ENCODE results near the gene DCHS2.

Gene DCHS2

DNA sequence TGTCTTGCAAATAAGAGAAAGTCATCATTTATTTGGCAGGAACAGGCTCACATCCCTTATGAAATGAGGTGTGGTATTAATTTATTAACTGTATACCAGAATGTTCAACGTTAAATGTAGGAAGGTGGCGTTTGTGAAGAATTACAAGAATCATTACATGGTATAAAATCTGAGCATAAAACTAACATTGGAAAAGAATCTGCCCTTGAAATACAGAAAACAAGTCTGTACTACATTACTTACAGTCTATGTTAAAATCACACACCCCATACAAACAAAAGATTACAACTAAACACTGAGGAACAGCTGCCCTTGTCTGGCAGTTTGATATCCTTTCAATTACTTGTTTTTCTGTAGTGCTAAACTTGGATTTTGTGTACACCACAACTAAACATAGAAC is 131.1 kb downstream of the DCHS2 start:
- Histone ChIP-seq H3K4me1 (ENCODE audit: insufficient read depth, low read length) (peaks cover 26% of the 10 kb centered on the region), H3K9ac (ENCODE audit: low read depth, low read length) (no peak overlapping the region), H3K4me2 (ENCODE audit: insufficient read depth, low read length) (peak overlapping the region; percentile 45; the same call in 1 of the 2 replicates), H3K27ac (ENCODE audit: low read length) (no peak overlapping the region), H3K36me3 (ENCODE audit: insufficient read depth, low read length) (no peaks in the 10 kb centered on the region), H4K20me1 (ENCODE audit: insufficient read depth, low read length) (no peaks in the 10 kb centered on the region), H3K79me2 (ENCODE audit: insufficient read depth, low read length) (no peaks in the 10 kb centered on the region), H2AFZ (ENCODE audit: low read depth, low read length) (no peak overlapping the region), H3K4me3 (ENCODE audit: low read depth in 1 of 2, low read length in 2 of 2) (no peak overlapping the region), H3K27me3 (ENCODE audit: insufficient read depth, low read length, poor library complexity) (no peaks in the 10 kb centered on the region), H3K9me3 (ENCODE audit: insufficient read depth, low read length, severe bottlenecking) (no peaks in the 10 kb centered on the region)
- TF ChIP-seq, protein P1, sequence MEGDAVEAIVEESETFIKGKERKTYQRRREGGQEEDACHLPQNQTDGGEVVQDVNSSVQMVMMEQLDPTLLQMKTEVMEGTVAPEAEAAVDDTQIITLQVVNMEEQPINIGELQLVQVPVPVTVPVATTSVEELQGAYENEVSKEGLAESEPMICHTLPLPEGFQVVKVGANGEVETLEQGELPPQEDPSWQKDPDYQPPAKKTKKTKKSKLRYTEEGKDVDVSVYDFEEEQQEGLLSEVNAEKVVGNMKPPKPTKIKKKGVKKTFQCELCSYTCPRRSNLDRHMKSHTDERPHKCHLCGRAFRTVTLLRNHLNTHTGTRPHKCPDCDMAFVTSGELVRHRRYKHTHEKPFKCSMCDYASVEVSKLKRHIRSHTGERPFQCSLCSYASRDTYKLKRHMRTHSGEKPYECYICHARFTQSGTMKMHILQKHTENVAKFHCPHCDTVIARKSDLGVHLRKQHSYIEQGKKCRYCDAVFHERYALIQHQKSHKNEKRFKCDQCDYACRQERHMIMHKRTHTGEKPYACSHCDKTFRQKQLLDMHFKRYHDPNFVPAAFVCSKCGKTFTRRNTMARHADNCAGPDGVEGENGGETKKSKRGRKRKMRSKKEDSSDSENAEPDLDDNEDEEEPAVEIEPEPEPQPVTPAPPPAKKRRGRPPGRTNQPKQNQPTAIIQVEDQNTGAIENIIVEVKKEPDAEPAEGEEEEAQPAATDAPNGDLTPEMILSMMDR (IDR thresholded peaks at IDR 0.05; ENCODE audit: borderline replicate concordance, extremely low read depth, low read length, poor library complexity, severe bottlenecking): no peak
- TF ChIP-seq EZH2 (IDR thresholded peaks at IDR 0.05; ENCODE audit: borderline replicate concordance, low read depth, low read length, severe bottlenecking): no peak
- no peak for DNase-seq
- no peak for ATAC-seq (ENCODE audit: insufficient read depth, low read depth)

DNA sequence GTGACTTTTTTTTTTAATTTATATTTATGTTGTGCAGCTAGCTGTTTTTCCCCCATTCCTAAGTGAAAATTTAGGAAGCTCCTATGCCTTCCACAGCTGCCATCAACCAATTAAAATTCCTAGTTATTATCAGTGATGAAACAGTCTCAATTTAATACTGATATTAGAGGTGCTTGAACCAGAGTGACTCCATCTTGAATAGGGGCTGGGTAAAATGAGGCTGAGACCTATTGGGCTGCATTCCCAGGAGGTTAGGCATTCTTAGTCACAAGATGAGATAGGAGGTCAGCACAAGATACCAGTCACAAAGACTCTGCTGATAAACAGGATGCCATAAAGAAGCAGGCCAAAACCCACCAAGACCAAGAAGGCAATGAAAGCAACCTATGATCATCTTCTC is 136.7 kb downstream of the DCHS2 start:
- ATAC-seq (ENCODE audit: insufficient read depth, low read depth) (no peak), DNase-seq (no peak)
- Histone ChIP-seq H3K4me2 (ENCODE audit: insufficient read depth, low read length) (no peak overlapping the region), H3K4me3 (ENCODE audit: low read depth in 1 of 2, low read length in 2 of 2) (no peak overlapping the region), H2AFZ (ENCODE audit: low read depth, low read length) (no peak overlapping the region), H3K9me3 (ENCODE audit: insufficient read depth, low read length, severe bottlenecking) (no peaks in the 10 kb centered on the region), H3K4me1 (ENCODE audit: insufficient read depth, low read length) (no peaks in the 10 kb centered on the region), H4K20me1 (ENCODE audit: insufficient read depth, low read length) (no peaks in the 10 kb centered on the region), H3K79me2 (ENCODE audit: insufficient read depth, low read length) (no peaks in the 10 kb centered on the region), H3K9ac (ENCODE audit: low read depth, low read length) (no peak overlapping the region), H3K27ac (ENCODE audit: low read length) (no peak overlapping the region), H3K36me3 (ENCODE audit: insufficient read depth, low read length) (no peaks in the 10 kb centered on the region), H3K27me3 (ENCODE audit: insufficient read depth, low read length, poor library complexity) (no peaks in the 10 kb centered on the region)
- TF ChIP-seq, protein P1 (IDR thresholded peaks at IDR 0.05; ENCODE audit: borderline replicate concordance, extremely low read depth, low read length, poor library complexity, severe bottlenecking): no peak
- TF ChIP-seq EZH2 (IDR thresholded peaks at IDR 0.05; ENCODE audit: borderline replicate concordance, low read depth, low read length, severe bottlenecking): no peak

DNA sequence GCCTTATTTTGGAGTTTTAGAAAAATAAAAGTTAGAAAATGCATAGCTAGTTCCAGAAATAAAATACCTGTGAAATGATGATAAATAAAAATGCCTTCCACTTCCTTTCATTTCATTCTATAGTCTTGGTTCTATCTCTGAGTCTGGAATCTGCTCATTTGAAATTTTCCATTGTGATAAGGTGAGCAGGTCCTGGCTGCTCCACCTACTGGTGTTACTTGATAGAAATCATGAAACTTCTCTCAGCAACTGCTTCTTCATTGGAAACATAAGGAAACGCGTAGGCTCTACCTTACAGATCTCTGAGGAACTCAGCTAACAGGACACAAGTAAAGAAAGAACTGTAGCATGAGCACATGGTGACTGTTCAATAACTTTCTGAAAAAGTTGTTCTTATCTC is 141.8 kb downstream of the DCHS2 start:
- no peak for ATAC-seq (ENCODE audit: insufficient read depth, low read depth)
- no peaks in the 10 kb centered on the region for H3K9me3 ChIP-seq (ENCODE audit: insufficient read depth, low read length, severe bottlenecking)
- no peaks in the 10 kb centered on the region for H3K36me3 ChIP-seq (ENCODE audit: insufficient read depth, low read length)
- no peak for TF ChIP-seq EZH2 (IDR thresholded peaks at IDR 0.05; ENCODE audit: borderline replicate concordance, low read depth, low read length, severe bottlenecking)
- TF ChIP-seq, protein P1 (IDR thresholded peaks at IDR 0.05; ENCODE audit: borderline replicate concordance, extremely low read depth, low read length, poor library complexity, severe bottlenecking): peak; percentile 48
- no peak overlapping the region for H3K27ac ChIP-seq (ENCODE audit: low read length)
- H4K20me1 ChIP-seq (ENCODE audit: insufficient read depth, low read length): no peaks in the 10 kb centered on the region
- H3K4me3 ChIP-seq (ENCODE audit: low read depth in 1 of 2, low read length in 2 of 2): no peak overlapping the region
- no peaks in the 10 kb centered on the region for H3K4me1 ChIP-seq (ENCODE audit: insufficient read depth, low read length)
- no peak overlapping the region for H3K4me2 ChIP-seq (ENCODE audit: insufficient read depth, low read length)
- no peak for DNase-seq
- no peak overlapping the region for H3K9ac ChIP-seq (ENCODE audit: low read depth, low read length)
- no peaks in the 10 kb centered on the region for H3K27me3 ChIP-seq (ENCODE audit: insufficient read depth, low read length, poor library complexity)
- no peaks in the 10 kb centered on the region for H3K79me2 ChIP-seq (ENCODE audit: insufficient read depth, low read length)
- H2AFZ ChIP-seq (ENCODE audit: low read depth, low read length): no peak overlapping the region

DNA sequence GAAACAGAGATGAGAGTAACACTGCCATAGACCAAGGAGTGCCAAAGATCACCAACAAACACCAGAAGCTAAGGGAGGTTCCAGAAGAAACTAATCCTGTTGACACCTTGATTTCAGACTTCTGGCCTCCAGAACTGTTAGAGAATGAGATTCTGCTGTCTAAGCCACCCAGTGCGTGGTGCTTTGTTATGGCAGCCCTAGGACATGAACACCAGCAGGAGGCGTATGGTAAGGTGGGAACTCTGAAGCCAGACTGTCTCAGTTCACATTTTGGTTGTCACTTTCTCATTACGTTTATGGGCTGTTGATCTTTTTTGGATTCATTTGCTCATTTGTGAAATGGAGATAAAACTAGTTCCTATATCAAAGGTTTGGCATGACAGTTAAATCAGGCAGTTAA is 142.9 kb downstream of the DCHS2 start:
- H3K79me2 ChIP-seq (ENCODE audit: insufficient read depth, low read length): no peaks in the 10 kb centered on the region
- H3K9me3 ChIP-seq (ENCODE audit: insufficient read depth, low read length, severe bottlenecking): no peaks in the 10 kb centered on the region
- H3K27ac ChIP-seq (ENCODE audit: low read length): no peak overlapping the region
- no peak overlapping the region for H3K4me2 ChIP-seq (ENCODE audit: insufficient read depth, low read length)
- no peaks in the 10 kb centered on the region for H3K36me3 ChIP-seq (ENCODE audit: insufficient read depth, low read length)
- no peaks in the 10 kb centered on the region for H4K20me1 ChIP-seq (ENCODE audit: insufficient read depth, low read length)
- no peaks in the 10 kb centered on the region for H3K27me3 ChIP-seq (ENCODE audit: insufficient read depth, low read length, poor library complexity)
- no peak overlapping the region for H3K4me3 ChIP-seq (ENCODE audit: low read depth in 1 of 2, low read length in 2 of 2)
- no peak overlapping the region for H2AFZ ChIP-seq (ENCODE audit: low read depth, low read length)
- TF ChIP-seq EZH2 (IDR thresholded peaks at IDR 0.05; ENCODE audit: borderline replicate concordance, low read depth, low read length, severe bottlenecking): no peak
- TF ChIP-seq, protein P1 (IDR thresholded peaks at IDR 0.05; ENCODE audit: borderline replicate concordance, extremely low read depth, low read length, poor library complexity, severe bottlenecking): peak; percentile 23
- no peaks in the 10 kb centered on the region for H3K4me1 ChIP-seq (ENCODE audit: insufficient read depth, low read length)
- H3K9ac ChIP-seq (ENCODE audit: low read depth, low read length): no peak overlapping the region
- ATAC-seq (ENCODE audit: insufficient read depth, low read depth): no peak
- DNase-seq: no peak
